ENCODE measurements around the gene POLD4.

The POLD4 gene

GRCh38 chr11:67312187-67313021 is 40.9 kb downstream of the POLD4 start:
- H3K27me3 Mint-ChIP-seq = no peaks in the 10 kb centered on the region
- peaks cover 34% of the 10 kb centered on the region for H3K4me1 Mint-ChIP-seq (ENCODE audit: low read depth)
- peak overlapping the region; percentile 85 for H3K27ac Mint-ChIP-seq
- H3K36me3 Mint-ChIP-seq (ENCODE audit: low read depth) = peaks cover 3% of the 10 kb centered on the region
- H3K4me3 Mint-ChIP-seq = no peak overlapping the region
- no peak for DNase-seq
- no peaks in the 10 kb centered on the region for H3K9me3 Mint-ChIP-seq

DNA sequence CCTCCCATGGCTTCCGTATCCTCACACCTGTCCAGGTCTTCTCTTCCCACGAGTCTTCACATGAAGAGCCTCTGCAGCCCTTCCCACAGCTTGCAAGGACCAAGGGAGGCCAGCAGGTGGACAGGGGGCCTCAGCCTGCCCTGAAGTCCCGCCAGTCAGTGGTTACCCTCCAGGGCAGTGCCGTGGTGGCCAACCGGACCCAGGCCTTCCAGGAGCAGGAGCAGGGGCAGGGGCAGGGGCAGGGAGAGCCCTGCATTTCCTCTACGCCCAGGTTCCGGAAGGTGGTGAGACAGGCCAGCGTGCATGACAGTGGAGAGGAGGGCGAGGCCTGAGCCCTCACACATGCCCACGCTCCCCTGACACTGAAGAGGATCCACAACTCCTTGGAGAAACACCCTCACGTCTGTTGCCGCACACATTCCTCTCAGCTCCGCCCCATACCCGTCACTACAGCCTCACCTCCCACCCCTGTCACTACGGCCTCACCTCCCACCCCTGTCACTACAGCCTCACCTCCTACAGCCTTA is 41.7 kb downstream of the POLD4 start:
- Mint-ChIP-seq H3K36me3 (ENCODE audit: low read depth) (peaks cover 3% of the 10 kb centered on the region), H3K27me3 (no peaks in the 10 kb centered on the region), H3K9me3 (no peaks in the 10 kb centered on the region), H3K27ac (peak overlapping the region; percentile 44), H3K4me1 (ENCODE audit: low read depth) (peaks cover 30% of the 10 kb centered on the region), H3K4me3 (no peak overlapping the region)
- DNase-seq = no peak

- H3K4me3 Mint-ChIP-seq = no peak overlapping the region
Observed at GRCh38 chr11:67311051-67311555, 42.2 kb downstream of the POLD4 start.

GRCh38 chr11:67310246-67311050 is 42.9 kb downstream of the POLD4 start:
- Mint-ChIP-seq H3K27ac (no peak overlapping the region), H3K27me3 (no peaks in the 10 kb centered on the region), H3K4me3 (no peak overlapping the region), H3K4me1 (ENCODE audit: low read depth) (peaks cover 26% of the 10 kb centered on the region), H3K36me3 (ENCODE audit: low read depth) (peaks cover 3% of the 10 kb centered on the region), H3K9me3 (no peaks in the 10 kb centered on the region)
- DNase-seq = no peak

More at GRCh38 chr11:67311051-67311555, 42.2 kb downstream of the POLD4 start:
- Mint-ChIP-seq H3K27ac (no peak overlapping the region), H3K27me3 (no peaks in the 10 kb centered on the region), H3K4me1 (ENCODE audit: low read depth) (peaks cover 27% of the 10 kb centered on the region), H3K36me3 (ENCODE audit: low read depth) (peaks cover 3% of the 10 kb centered on the region), H3K9me3 (no peaks in the 10 kb centered on the region)
- DNase-seq = no peak

GRCh38 chr11:67309661-67310061 is 43.7 kb downstream of the POLD4 start:
- Mint-ChIP-seq H3K4me1 (ENCODE audit: low read depth) (peaks cover 27% of the 10 kb centered on the region), H3K9me3 (no peaks in the 10 kb centered on the region), H3K4me3 (no peak overlapping the region), H3K27me3 (no peaks in the 10 kb centered on the region), H3K36me3 (ENCODE audit: low read depth) (peaks cover 3% of the 10 kb centered on the region), H3K27ac (peak overlapping the region; percentile 18)
- no peak for DNase-seq

DNA sequence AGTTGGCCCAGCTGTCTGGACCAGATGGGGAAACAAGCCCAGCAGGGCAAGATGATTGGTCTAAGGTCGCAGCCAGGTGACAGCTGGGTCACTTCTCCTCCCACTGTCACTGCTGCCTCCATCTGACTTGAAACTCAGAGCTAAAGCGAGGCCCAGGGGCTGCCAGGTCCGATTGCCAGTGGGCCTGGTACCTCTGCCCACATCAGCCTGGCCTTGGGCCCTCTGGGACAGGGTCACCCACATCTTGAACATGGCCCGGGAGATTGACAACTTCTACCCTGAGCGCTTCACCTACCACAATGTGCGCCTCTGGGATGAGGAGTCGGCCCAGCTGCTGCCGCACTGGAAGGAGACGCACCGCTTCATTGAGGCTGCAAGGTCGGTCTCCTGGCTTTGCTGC is 44.2 kb downstream of the POLD4 start:
- no peak for DNase-seq
- no peak overlapping the region for H3K27ac Mint-ChIP-seq

GRCh38 chr11:67308031-67308866 is 45.1 kb downstream of the POLD4 start:
- Mint-ChIP-seq H3K9me3 (no peaks in the 10 kb centered on the region), H3K27ac (no peak overlapping the region), H3K27me3 (no peaks in the 10 kb centered on the region), H3K4me3 (no peak overlapping the region), H3K36me3 (ENCODE audit: low read depth) (peaks cover 3% of the 10 kb centered on the region), H3K4me1 (ENCODE audit: low read depth) (peaks cover 28% of the 10 kb centered on the region)
- no peak for DNase-seq

More for the DNA sequence above, 44.2 kb downstream of the POLD4 start:
- peaks cover 31% of the 10 kb centered on the region for H3K4me1 Mint-ChIP-seq (ENCODE audit: low read depth)
- no peaks in the 10 kb centered on the region for H3K9me3 Mint-ChIP-seq
- no peak overlapping the region for H3K4me3 Mint-ChIP-seq
- peaks cover 3% of the 10 kb centered on the region for H3K36me3 Mint-ChIP-seq (ENCODE audit: low read depth)
- no peaks in the 10 kb centered on the region for H3K27me3 Mint-ChIP-seq

- no peaks in the 10 kb centered on the region for H3K9me3 Mint-ChIP-seq
- no peaks in the 10 kb centered on the region for H3K27me3 Mint-ChIP-seq
- DNase-seq = no peak
- H3K4me1 Mint-ChIP-seq (ENCODE audit: low read depth) = peaks cover 26% of the 10 kb centered on the region
- peaks cover 6% of the 10 kb centered on the region for H3K36me3 Mint-ChIP-seq (ENCODE audit: low read depth)
- no peak overlapping the region for H3K27ac Mint-ChIP-seq
- H3K4me3 Mint-ChIP-seq = no peak overlapping the region
Observed at GRCh38 chr11:67307545-67308001, 45.8 kb downstream of the POLD4 start.

- no peak for DNase-seq
- Mint-ChIP-seq H3K9me3 (no peaks in the 10 kb centered on the region), H3K36me3 (ENCODE audit: low read depth) (peaks cover 12% of the 10 kb centered on the region), H3K4me3 (no peak overlapping the region), H3K27me3 (no peaks in the 10 kb centered on the region), H3K4me1 (ENCODE audit: low read depth) (peaks cover 24% of the 10 kb centered on the region), H3K27ac (no peak overlapping the region)
Observed at GRCh38 chr11:67306769-67307544, 46.4 kb downstream of the POLD4 start.

DNA sequence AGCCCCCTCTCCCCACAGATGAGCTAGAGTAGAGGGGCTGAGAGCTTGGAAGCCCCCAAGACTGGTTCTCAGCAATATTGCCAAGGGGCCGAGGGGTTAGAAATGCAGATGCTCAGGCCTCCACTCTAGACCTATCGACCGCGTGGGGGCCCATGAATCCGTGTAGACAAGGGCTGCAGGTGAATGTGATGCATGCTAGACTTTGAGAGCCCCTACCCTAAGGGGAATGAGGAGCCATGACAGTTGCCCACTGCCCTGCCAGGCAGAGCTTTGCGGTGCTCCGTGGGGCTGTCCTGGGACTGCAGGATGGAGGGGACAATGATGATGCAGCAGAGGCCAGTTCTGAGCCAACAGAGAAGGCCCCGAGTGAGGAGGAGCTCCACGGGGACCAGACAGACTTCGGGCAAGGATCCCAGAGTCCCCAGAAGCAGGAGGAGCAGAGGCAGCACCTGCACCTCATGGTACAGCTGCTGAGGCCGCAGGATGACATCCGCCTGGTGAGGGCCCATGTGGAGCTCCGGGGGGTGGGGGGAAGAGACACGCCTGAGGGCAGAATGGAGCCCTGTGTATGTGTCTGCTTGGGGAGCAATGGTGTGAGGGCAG is 48.7 kb downstream of the POLD4 start:
- Mint-ChIP-seq H3K27me3 (no peaks in the 10 kb centered on the region), H3K4me3 (peak overlapping the region; percentile 66), H3K36me3 (ENCODE audit: low read depth) (peaks cover 29% of the 10 kb centered on the region), H3K27ac (peak overlapping the region; percentile 52), H3K9me3 (no peaks in the 10 kb centered on the region), H3K4me1 (ENCODE audit: low read depth) (peaks cover 15% of the 10 kb centered on the region)
- no peak for DNase-seq

DNA sequence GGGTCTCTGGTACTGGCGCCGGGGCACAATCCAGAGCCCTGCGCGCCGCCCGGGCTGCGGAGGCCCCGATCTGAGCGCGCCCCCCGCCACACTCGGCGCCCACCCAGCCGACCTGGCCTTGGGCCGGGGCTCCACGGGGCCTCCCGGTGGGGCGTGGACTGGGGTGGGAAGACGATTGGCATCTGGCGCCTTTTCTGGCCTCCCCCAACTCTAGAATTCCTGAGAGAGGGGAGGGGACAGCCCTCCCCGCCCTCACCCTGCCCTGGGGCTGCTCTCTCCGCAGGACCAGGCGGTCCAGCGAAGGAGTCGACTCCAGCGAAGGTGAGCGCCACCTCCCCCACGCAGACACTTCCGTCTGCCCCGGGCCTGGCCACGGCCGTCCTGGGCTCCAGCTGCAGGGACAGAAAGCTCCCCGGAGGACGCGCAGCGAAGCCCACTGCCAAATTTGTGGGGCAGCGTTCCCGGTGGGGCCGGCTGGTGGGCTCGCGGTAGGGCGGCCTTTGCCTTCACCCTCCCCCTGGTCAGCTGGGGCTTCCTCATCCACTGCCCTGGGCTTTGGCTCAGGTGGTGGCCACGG is 49.4 kb downstream of the POLD4 start:
- H3K4me3 Mint-ChIP-seq = peak overlapping the region; percentile 66
- H3K36me3 Mint-ChIP-seq (ENCODE audit: low read depth) = peaks cover 34% of the 10 kb centered on the region
- peak; percentile 59 for DNase-seq
- H3K9me3 Mint-ChIP-seq = no peaks in the 10 kb centered on the region
- peaks cover 15% of the 10 kb centered on the region for H3K4me1 Mint-ChIP-seq (ENCODE audit: low read depth)
- no peaks in the 10 kb centered on the region for H3K27me3 Mint-ChIP-seq
- H3K27ac Mint-ChIP-seq = no peak overlapping the region

DNA sequence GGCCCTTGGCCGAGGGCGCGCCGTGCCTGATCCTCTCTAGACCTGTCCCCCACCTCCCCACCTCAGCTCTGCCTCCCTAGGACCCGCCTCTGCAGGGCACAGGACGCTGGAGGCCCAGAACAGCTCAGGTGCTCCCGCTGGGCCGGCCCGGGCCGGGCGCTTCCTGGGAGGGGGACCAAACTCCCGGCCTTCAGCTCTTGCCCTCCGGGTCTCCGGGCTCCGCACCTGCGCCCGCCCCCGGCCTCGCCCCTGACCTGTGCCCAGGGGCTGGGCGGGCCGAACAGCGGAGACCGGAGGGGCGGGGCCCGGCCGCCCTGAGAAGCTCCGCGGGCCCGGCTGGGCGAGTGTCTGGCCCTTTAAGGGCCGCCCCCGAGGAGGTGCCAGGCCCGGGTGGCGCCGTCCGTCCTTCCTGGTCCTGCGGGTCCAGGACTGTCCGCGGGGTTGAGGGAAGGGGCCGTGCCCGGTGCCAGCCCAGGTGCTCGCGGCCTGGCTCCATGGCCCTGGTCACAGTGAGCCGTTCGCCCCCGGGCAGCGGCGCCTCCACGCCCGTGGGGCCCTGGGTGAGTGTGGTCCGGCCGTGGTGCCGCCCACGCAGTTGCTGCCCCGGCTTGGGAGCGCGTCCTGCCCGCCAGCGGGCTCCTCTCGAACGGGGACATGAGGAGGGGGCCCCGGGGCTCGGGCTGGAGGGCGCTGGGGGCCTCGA is 50.1 kb downstream of the POLD4 start, which contains the start of gene SSH3:
Gene SSH3, plus strand, starts transcription at position 399 of the 703 bp plus-strand sequence. Its CDS starts 96 bp downstream, at position 495.
- H3K36me3 Mint-ChIP-seq (ENCODE audit: low read depth) = peaks cover 41% of the 10 kb centered on the region
- no peaks in the 10 kb centered on the region for H3K9me3 Mint-ChIP-seq
- peak; percentile 73 for DNase-seq
- H3K27me3 Mint-ChIP-seq = no peaks in the 10 kb centered on the region
- H3K27ac Mint-ChIP-seq = peak within 1 kb of the TSS; percentile 69
- peaks cover 19% of the 10 kb centered on the region for H3K4me1 Mint-ChIP-seq (ENCODE audit: low read depth)
- peak within 1 kb of the TSS; percentile 66 for H3K4me3 Mint-ChIP-seq
